B cell (primary cell): ENCODE results near the gene SMARCD1. TPM values are rescaled to one million over a fixed set of nuclear protein-coding genes. Genes with fewer than 3 reads are reported as not detected.

Experiments used
- ATAC-seq: fragments of 200-7000 bp; cut with Tn5 transposase; one replicate; pipeline ENCODE4 v1.10.0; 2021; ENCODE audit warnings: low read depth, mild to moderate bottlenecking, moderate number of reproducible peaks, moderate library complexity
- CTCF ChIA-PET: fragments of 350-600 bp; sonication (Branson Sonifier 250); formaldehyde crosslinking; loops from one replicate; lab custom pipeline; 2021; ENCODE audit warnings: antibody characterized with exemption, inconsistent platforms; lab: Charles Lee
- POLR2A ChIA-PET: fragments of 350-600 bp; sonication (Branson Sonifier 250); formaldehyde crosslinking; loops from one replicate; lab custom pipeline; 2021; ENCODE audit warnings: antibody characterized with exemption; lab: Charles Lee
- DNase-seq: peaks from one replicate; pipeline ENCODE4 v3.0.0; 2013
- H2AFZ ChIP-seq: 2 replicates; pipeline ENCODE4 v1.6.1; 2012; ENCODE audit warnings: mild to moderate bottlenecking, low read depth, low read length; ENCODE audit not compliant: insufficient read depth, poor library complexity, severe bottlenecking
- H3K27ac ChIP-seq, 2 donors: 1 replicate in 1 of 2; 2 replicates in 1 of 2; pipeline ENCODE4 v1.5.1; 2012 to 2013; ENCODE audit warnings: low read length in 2 of 2, mild to moderate bottlenecking in 2 of 2, moderate library complexity in 1 of 2
- H3K27me3 ChIP-seq, 4 experiments: fragments of 200-600 bp in 1 of 4; sonication (generic) in 1 of 4; replicated peaks in 1 of 4; 1 replicate in 2 of 4; 2 replicates in 2 of 4; pipeline versions ENCODE4 v1.6.1 to v1.7.0; 2013 to 2016; ENCODE audit warnings: low read length in 3 of 4, mild to moderate bottlenecking in 2 of 4, mixed read lengths in 1 of 4, moderate library complexity in 1 of 4; ENCODE audit not compliant: insufficient read depth in 4 of 4, control insufficient read depth in 3 of 4; ENCODE audit errors: control extremely low read depth in 1 of 4
- H3K36me3 ChIP-seq, 2 experiments: replicated peaks in 1 of 2; 1 replicate in 1 of 2; 2 replicates in 1 of 2; pipeline versions ENCODE4 v1.6.1 to v1.7.1; 2013; ENCODE audit warnings: low read length in 1 of 2; ENCODE audit not compliant: insufficient read depth in 2 of 2, control insufficient read depth in 1 of 2; ENCODE audit errors: control extremely low read depth in 1 of 2, extremely low read depth in 1 of 2
- H3K4me1 ChIP-seq, 2 donors: fragments of 200-600 bp in 1 of 2; sonication (generic) in 1 of 2; 1 replicate in 1 of 2; 2 replicates in 1 of 2; pipeline versions ENCODE4 v1.5.1 to v1.6.1; 2013 to 2017; ENCODE audit warnings: low read length in 2 of 2; ENCODE audit not compliant: control insufficient read depth in 2 of 2, insufficient read depth in 2 of 2
- H3K4me2 ChIP-seq: replicated peaks from 2 replicates; pipeline ENCODE3; 2012; ENCODE audit warnings: mild to moderate bottlenecking, low read depth, low read length; ENCODE audit not compliant: poor library complexity, severe bottlenecking
- H3K4me3 ChIP-seq, 5 experiments: fragments of 200-600 bp in 1 of 5; sonication (generic) in 1 of 5; 1 replicate in 3 of 5; 2 replicates in 2 of 5; pipeline versions ENCODE4 v1.5.1 to v1.7.0; 2011 to 2016; ENCODE audit warnings: low read length in 4 of 5, mild to moderate bottlenecking in 4 of 5, low read depth in 2 of 5, control low read depth in 1 of 5, moderate library complexity in 1 of 5; ENCODE audit not compliant: insufficient read depth in 1 of 5; ENCODE audit errors: control extremely low read depth in 1 of 5, extremely low read depth in 1 of 5
- H3K79me2 ChIP-seq: fragments of 200-600 bp; sonication (generic); one replicate; pipeline ENCODE4 v1.6.0; 2016; ENCODE audit warnings: low read length; ENCODE audit not compliant: control insufficient read depth, insufficient read depth
- H3K9ac ChIP-seq: fragments of 200-600 bp; sonication (generic); 2 replicates; pipeline ENCODE4 v1.6.1; 2017; ENCODE audit warnings: mild to moderate bottlenecking, low read length, moderate library complexity
- H3K9me3 ChIP-seq, 3 donors: one replicate each; pipeline versions ENCODE4 v1.6.1 to v1.7.1; 2013; ENCODE audit warnings: low read length in 2 of 3; ENCODE audit not compliant: control insufficient read depth in 2 of 3, insufficient read depth in 1 of 3; ENCODE audit errors: control extremely low read depth in 1 of 3
- H4K20me1 ChIP-seq: 2 replicates; pipeline ENCODE4 v1.6.0; 2012; ENCODE audit warnings: mild to moderate bottlenecking, low read length; ENCODE audit not compliant: insufficient read depth, control insufficient read depth, poor library complexity, severe bottlenecking
- H3K27ac Mint-ChIP-seq: one replicate; pipeline ENCODE4 v1.8.0; 2021; ENCODE audit warnings: mixed read lengths
- H3K27me3 Mint-ChIP-seq: one replicate; pipeline ENCODE4 v1.8.0; 2021; ENCODE audit warnings: mixed read lengths
- H3K4me1 Mint-ChIP-seq: one replicate; pipeline ENCODE4 v1.8.0; 2021; ENCODE audit warnings: mixed read lengths
- H3K4me3 Mint-ChIP-seq: one replicate; pipeline ENCODE4 v1.8.0; 2021; ENCODE audit warnings: mixed read lengths
- H3K9me3 Mint-ChIP-seq: one replicate; pipeline ENCODE4 v1.8.0; 2022; ENCODE audit warnings: mixed read lengths; ENCODE audit not compliant: insufficient read depth
- CTCF ChIP-seq: fragments of 200-600 bp; IDR thresholded peaks from one replicate; pipeline ENCODE4 v1.8.0; 2022; ENCODE audit warnings: antibody characterized with exemption, mild to moderate bottlenecking
- EZH2 ChIP-seq: IDR thresholded peaks from 2 replicates; pipeline ENCODE4 v1.6.1; 2012; ENCODE audit warnings: borderline replicate concordance, low read depth, mild to moderate bottlenecking, moderate library complexity, low read length; ENCODE audit not compliant: insufficient read depth, poor library complexity, severe bottlenecking
- WGBS: methylation state at CpG from one replicate; pipeline ENCODE4 v1.1.5; 2013; ENCODE audit warnings: missing lambda C conversion rate; ENCODE audit not compliant: insufficient coverage; 5-methylcytosine and 5-hydroxymethylcytosine counted together
- intact Hi-C: fragments of 100-400 bp; cut with micrococcal nuclease; formaldehyde crosslinking; loops from one replicate; pipeline ENCODE4 v1.10.0; 2022
- polyA plus RNA-seq: library from polyadenylated mRNA; depleted of rRNA; stranded (reverse); fragments of >200 nt; gene quantifications from 2 replicates; pipeline ENCODE4 v1.2.3, GENCODE V29; 2012
- total RNA-seq, 2 donors: library from RNA; stranded (reverse); fragments of 120-200 nt in 1 of 2; gene quantifications; 1 replicate in 1 of 2; 2 replicates in 1 of 2; pipeline versions ENCODE4 v1.2.3 to v1.2.4, GENCODE V29; 2013 to 2022

SMARCD1 gene
- total and polyA plus RNA-seq, 2 donors (not counting 1 experiment from before 2014, with no cell fraction given), result 67.8 to 101 TPM

GRCh38 chr12:50149311-50149710 is 64.2 kb downstream of the SMARCD1 start:
- H3K4me3 ChIP-seq, result no peak overlapping the region
- no CpG with 5 or more reads among the region's 3 CpGs for WGBS
- peaks cover 19% of the 10 kb centered on the region for H4K20me1 ChIP-seq
- no peak overlapping the region for H3K4me3 Mint-ChIP-seq
- H3K4me1 ChIP-seq, result no peaks in the 10 kb centered on the region
- no peak overlapping the region for H2AFZ ChIP-seq
- DNase-seq (no peak), ATAC-seq (no peak)
- H3K79me2 ChIP-seq, result peaks cover 66% of the 10 kb centered on the region
- H3K27me3 Mint-ChIP-seq, result no peaks in the 10 kb centered on the region
- intact Hi-C loops, result no loop called here
- no peaks in the 10 kb centered on the region for H3K9me3 ChIP-seq
- no peaks in the 10 kb centered on the region for H3K9me3 Mint-ChIP-seq
- no peak overlapping the region for H3K27ac Mint-ChIP-seq
- H3K4me1 Mint-ChIP-seq, result peaks cover 6% of the 10 kb centered on the region
- peaks cover 1 to 2% of the 10 kb centered on the region in 2 experiments for H3K36me3 ChIP-seq
- H3K27ac ChIP-seq, result no peak overlapping the region
- POLR2A ChIA-PET, result no interaction called here
- no peak overlapping the region for H3K4me2 ChIP-seq
- TF ChIP-seq EZH2 (no peak), CTCF (no peak)
- CTCF ChIA-PET, result interaction anchor here (1.3 kb wide), 1 partner anchor 38 kb away, joined by 3 read pairs; no protein-coding TSS in a partner anchor
- no peak overlapping the region for H3K9ac ChIP-seq
- H3K27me3 ChIP-seq, result no peaks in the 10 kb centered on the region

Other genes starting within 250 kb of the SMARCD1 start
- gene BCDIN3D, start 242.2 kb upstream of the SMARCD1 start, total RNA-seq, result 14.7 and 17.4 TPM in 2 replicates
- 1.3 and 2.0 TPM in 2 replicates for gene BCDIN3D, start 242.2 kb upstream of the SMARCD1 start, polyA plus RNA-seq
- gene FAIM2, start 181.4 kb upstream of the SMARCD1 start, total RNA-seq, result not detected in 2 replicates
- not detected in 2 replicates for gene FAIM2, start 181.4 kb upstream of the SMARCD1 start, polyA plus RNA-seq
- not detected in 2 replicates for gene AQP2, start 134.6 kb upstream of the SMARCD1 start, total RNA-seq
- gene AQP2, start 134.6 kb upstream of the SMARCD1 start, polyA plus RNA-seq, result not detected in 2 replicates
- gene AQP5, start 123.5 kb upstream of the SMARCD1 start, total RNA-seq, result not detected in 2 replicates
- not detected in 2 replicates for gene AQP5, start 123.5 kb upstream of the SMARCD1 start, polyA plus RNA-seq
- gene AQP6, start 112.4 kb upstream of the SMARCD1 start, total RNA-seq, result not detected in 2 replicates
- gene AQP6, start 112.4 kb upstream of the SMARCD1 start, polyA plus RNA-seq, result not detected in 2 replicates
- gene RACGAP1, start 59.8 kb upstream of the SMARCD1 start, total RNA-seq, result 11.3 and 14.2 TPM in 2 replicates
- gene RACGAP1, start 59.8 kb upstream of the SMARCD1 start, polyA plus RNA-seq, result 4.1 TPM in 2 replicates
- not detected in 2 replicates for gene ASIC1, start 27.7 kb upstream of the SMARCD1 start, total RNA-seq
- gene ASIC1, start 27.7 kb upstream of the SMARCD1 start, polyA plus RNA-seq, result 0.06 TPM in 1 of 2 replicates, not detected in the other
- 0.54 and 1.1 TPM in 2 replicates for gene GPD1, start 18.7 kb downstream of the SMARCD1 start, total RNA-seq
- 0.88 and 1.1 TPM in 2 replicates for gene GPD1, start 18.7 kb downstream of the SMARCD1 start, polyA plus RNA-seq
- 31.8 and 33.8 TPM in 2 replicates for gene COX14, start 26.9 kb downstream of the SMARCD1 start, total RNA-seq
- 41.7 and 60.4 TPM in 2 replicates for gene COX14, start 26.9 kb downstream of the SMARCD1 start, polyA plus RNA-seq
- gene CERS5, start 82.0 kb downstream of the SMARCD1 start, total RNA-seq, result 70.9 and 72.0 TPM in 2 replicates
- gene CERS5, start 82.0 kb downstream of the SMARCD1 start, polyA plus RNA-seq, result 32.3 and 39.5 TPM in 2 replicates
- 2.1 and 2.9 TPM in 2 replicates for gene LIMA1, start 198.2 kb downstream of the SMARCD1 start, total RNA-seq
- gene LIMA1, start 198.2 kb downstream of the SMARCD1 start, polyA plus RNA-seq, result 1.2 and 1.3 TPM in 2 replicates